Esophagus squamous epithelium (tissue), 5 donors: ENCODE data around the gene ZNF512. TPM values are rescaled to one million over a fixed set of nuclear protein-coding genes. Genes with fewer than 3 reads are reported as not detected.
"Not testable (repeated sequence)": the region's sequence is repeated elsewhere in the genome, so short reads cannot be mapped to it uniquely, and the experiment has no call there.

Source experiments
- DNase-seq: peaks from one replicate; lab custom pipeline; 2025; lab: John Stamatoyannopoulos, UW
- H3K27ac ChIP-seq, 4 donors: fragments of 200-600 bp; sonication (generic); one replicate each; pipeline ENCODE4 v1.5.1; 2016 to 2019; ENCODE audit warnings: mild to moderate bottlenecking in 1 of 4
- H3K27me3 ChIP-seq, 4 donors: fragments of 200-600 bp; sonication (generic); 1 replicate in 3 of 4; 2 replicates in 1 of 4; pipeline versions ENCODE4 v1.5.1 to v1.6.0; 2017 to 2021; ENCODE audit warnings: antibody characterized with exemption in 1 of 4
- H3K36me3 ChIP-seq, 3 donors: fragments of 200-600 bp; sonication (generic); one replicate each; pipeline ENCODE4 v1.5.1; 2016 to 2019
- H3K4me1 ChIP-seq, 3 donors: fragments of 200-600 bp; sonication (generic); one replicate each; pipeline ENCODE4 v1.5.1; 2017 to 2019
- H3K4me3 ChIP-seq, 4 donors: fragments of 200-600 bp; sonication (generic); 1 replicate in 3 of 4; 2 replicates in 1 of 4; pipeline ENCODE4 v1.5.1; 2016 to 2019; ENCODE audit warnings: mild to moderate bottlenecking in 2 of 4, moderate library complexity in 1 of 4
- H3K9me3 ChIP-seq, 3 donors: fragments of 200-600 bp; sonication (generic); one replicate each; pipeline ENCODE4 v1.5.1; 2016 to 2019
- POLR2A ChIP-seq, 4 donors: fragments of 450-650 bp; IDR thresholded peaks; one replicate each; pipeline ENCODE4 v1.6.1; 2017; ENCODE audit warnings: antibody characterized with exemption in 4 of 4, mild to moderate bottlenecking in 4 of 4, moderate library complexity in 3 of 4
- WGBS, 2 donors: methylation state at CpG; one replicate each; pipeline ENCODE4 v1.1.5; 2018; 5-methylcytosine and 5-hydroxymethylcytosine counted together
- intact Hi-C: fragments of 100-400 bp; cut with DNase I; formaldehyde crosslinking; loops from one replicate; pipeline ENCODE4 v1.15.0; 2022
- total RNA-seq, 4 donors: library from RNA; depleted of rRNA; stranded (reverse); fragments of >200 nt; gene quantifications; one replicate each; pipeline ENCODE4 v1.1.0, GENCODE V29; 2016
- TF ChIP-seq, protein P1 (sequence below), 6 experiments: fragments of 450-650 bp in 4 of 6; fragments of 200-600 bp in 2 of 6; sonication (generic) in 2 of 6; IDR thresholded peaks; one replicate each; pipeline ENCODE4 v1.5.1; 2016 to 2019; ENCODE audit warnings: antibody characterized with exemption in 6 of 6, mild to moderate bottlenecking in 4 of 6, moderate library complexity in 4 of 6
- donor health status: DM: yes; HTN: yes; CAD: no.

Gene ZNF512
- total RNA-seq, 4 donors from 2014 or later, result 7.1 to 18.9 (median 15.7) TPM

DNA sequence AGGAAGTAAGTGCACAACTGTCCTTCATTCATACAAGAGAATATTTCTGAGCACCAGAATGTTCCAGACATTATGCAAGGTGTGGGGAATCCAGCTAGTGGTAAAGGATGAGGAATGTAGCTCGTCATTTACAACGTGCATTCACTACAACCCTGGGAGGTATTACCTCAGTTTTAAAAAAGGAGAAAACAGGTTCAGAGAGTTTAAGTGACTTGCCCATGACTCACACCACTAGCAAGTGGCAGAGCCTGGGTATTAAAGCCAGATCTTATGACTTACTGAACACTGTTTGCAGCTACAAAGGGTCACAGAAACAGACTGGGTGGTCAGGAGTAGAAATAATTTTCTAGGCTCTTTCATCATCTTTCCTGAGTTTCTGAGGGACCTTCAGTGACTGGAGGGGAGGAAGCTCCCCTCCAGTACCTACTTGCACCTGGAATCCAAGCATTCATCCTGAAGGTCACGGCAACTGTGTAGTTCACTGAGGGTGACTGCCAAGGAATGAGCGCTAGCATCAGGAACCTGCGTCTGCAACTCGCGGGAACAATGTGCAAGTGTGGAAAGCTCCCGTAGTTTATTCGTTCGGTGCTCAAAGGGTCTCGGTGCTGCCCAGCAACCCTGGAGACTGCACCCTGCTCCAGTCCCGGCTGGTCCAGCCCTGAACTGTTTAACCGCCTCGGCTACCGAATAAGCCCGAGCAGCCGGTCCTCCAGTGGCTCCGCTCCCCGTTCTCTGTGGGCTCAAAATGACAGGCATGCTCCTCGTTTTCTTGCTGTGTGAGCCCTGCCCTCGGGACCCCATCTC lies 45.3 kb downstream of the ZNF512 start:
- H3K9me3 ChIP-seq, result no peaks in the 10 kb centered on the region
- H3K36me3 ChIP-seq, result peaks cover 0 to 43% (median 7%) of the 10 kb centered on the region in 3 donors
- peak in 1 of 4 donors; percentile 17 for TF ChIP-seq POLR2A (IDR thresholded peaks at IDR 0.05)
- TF ChIP-seq, protein P1, sequence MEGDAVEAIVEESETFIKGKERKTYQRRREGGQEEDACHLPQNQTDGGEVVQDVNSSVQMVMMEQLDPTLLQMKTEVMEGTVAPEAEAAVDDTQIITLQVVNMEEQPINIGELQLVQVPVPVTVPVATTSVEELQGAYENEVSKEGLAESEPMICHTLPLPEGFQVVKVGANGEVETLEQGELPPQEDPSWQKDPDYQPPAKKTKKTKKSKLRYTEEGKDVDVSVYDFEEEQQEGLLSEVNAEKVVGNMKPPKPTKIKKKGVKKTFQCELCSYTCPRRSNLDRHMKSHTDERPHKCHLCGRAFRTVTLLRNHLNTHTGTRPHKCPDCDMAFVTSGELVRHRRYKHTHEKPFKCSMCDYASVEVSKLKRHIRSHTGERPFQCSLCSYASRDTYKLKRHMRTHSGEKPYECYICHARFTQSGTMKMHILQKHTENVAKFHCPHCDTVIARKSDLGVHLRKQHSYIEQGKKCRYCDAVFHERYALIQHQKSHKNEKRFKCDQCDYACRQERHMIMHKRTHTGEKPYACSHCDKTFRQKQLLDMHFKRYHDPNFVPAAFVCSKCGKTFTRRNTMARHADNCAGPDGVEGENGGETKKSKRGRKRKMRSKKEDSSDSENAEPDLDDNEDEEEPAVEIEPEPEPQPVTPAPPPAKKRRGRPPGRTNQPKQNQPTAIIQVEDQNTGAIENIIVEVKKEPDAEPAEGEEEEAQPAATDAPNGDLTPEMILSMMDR (IDR thresholded peaks at IDR 0.05), result no peak
- peak overlapping the region; percentile 84 to 91 (median 90) for H3K27ac ChIP-seq
- intact Hi-C loops, result no loop called here
- no peaks in the 10 kb centered on the region for H3K27me3 ChIP-seq
- 2 to 8% methylated on average over 4 to 5 of the region's 21 CpGs for WGBS, 2 donors
- peak overlapping the region; percentile 60 to 85 (median 73) for H3K4me3 ChIP-seq
- H3K4me1 ChIP-seq, result peaks cover 7 to 41% (median 22%) of the 10 kb centered on the region in 3 donors
- DNase-seq, result no peak

DNA sequence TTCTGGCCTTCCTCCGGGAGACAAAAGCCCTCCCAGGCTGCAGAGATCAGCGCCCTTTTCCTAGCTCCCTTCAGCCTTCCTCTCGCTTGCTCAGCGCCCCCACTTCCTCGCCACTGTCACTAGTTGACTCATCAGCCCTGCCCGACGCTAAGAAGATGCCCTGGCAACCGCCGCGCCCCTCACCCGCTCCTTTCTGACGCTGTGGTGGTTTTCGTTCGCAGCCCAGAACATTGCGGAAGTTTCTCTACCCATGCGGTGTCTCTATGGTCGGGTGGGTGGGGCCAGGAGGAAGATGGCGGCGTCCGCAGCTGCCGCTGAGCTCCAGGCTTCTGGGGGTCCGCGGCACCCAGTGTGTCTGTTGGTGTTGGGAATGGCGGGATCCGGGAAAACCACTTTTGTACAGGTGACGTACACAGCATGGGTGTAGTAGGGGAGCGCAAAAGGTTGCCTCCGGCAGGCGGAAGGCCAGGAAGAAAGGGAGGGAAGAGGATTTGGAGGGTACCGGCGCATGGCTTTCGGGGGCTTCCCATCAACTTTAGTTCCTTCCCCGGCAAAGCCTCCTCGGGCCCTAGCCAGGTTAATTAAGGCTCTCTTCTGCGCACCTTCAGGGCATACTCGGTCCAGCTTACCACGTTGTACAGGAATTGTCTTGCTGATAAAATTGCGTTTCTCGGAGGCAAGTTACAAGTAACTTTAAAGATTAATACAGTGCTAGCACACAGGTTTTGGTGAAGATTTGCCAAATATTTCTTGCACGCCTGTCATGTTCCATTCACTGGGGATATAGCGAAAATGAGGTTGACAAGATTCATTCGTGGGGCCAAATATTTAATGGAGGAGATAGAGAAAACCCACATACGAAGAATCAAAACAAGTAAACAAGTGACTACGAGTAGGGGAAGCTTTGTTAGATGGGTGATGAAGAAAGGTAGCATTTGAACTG lies 46.2 kb downstream of the ZNF512 start, which contains the start of the genes CCDC121 and GPN1:
Gene CCDC121 (minus strand): TSS at position 246 of the 943 bp plus-strand sequence. CDS start 1,213 bp downstream, outside the sequence.
Gene GPN1 (plus strand): TSS at position 284 of the 943 bp plus-strand sequence. CDS start 9 bp downstream, at position 293.
- Histone ChIP-seq H3K27me3 (no peaks in the 10 kb centered on the region), H3K9me3 (no peaks in the 10 kb centered on the region), H3K27ac (peak within 1 kb of the TSS; percentile 84 to 91 (median 90)), H3K4me1 (peaks cover 7 to 41% (median 22%) of the 10 kb centered on the region in 3 donors), H3K4me3 (peak within 1 kb of the TSS; percentile 60 to 85 (median 73)), H3K36me3 (peaks cover 0 to 43% (median 11%) of the 10 kb centered on the region in 3 donors)
- peak; percentile 70 for DNase-seq
- intact Hi-C loops, result no loop called here
- peak in 3 of 4 donors; percentile 29 to 68 (median 62) for TF ChIP-seq POLR2A (IDR thresholded peaks at IDR 0.05)
- TF ChIP-seq, protein P1 (IDR thresholded peaks at IDR 0.05), result no peak
- 0 to 4% methylated on average over 10 to 25 of the region's 44 CpGs for WGBS, 2 donors

DNA sequence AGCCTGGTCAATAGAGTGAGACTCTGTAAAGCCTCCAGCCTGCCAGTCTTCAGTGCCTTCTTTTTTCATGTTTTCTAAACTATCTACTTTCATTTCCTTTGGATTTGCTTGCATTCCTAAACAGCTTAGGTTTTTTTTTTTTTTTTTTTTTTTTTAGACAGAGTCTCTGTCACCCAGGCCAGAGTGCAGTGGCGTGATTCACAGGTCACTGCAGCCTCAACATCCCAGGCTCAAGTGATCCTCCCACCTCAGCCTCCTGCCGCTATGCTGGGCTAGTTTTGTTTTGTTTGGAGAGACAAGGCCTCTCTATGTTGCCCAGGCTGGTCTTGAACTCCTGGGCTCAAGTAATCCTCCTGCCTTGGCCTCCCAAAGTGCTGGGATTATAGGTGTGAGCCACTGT lies 47.4 kb downstream of the ZNF512 start:
- DNase-seq, H3K27ac ChIP-seq, intact Hi-C loops, H3K27me3 ChIP-seq, H3K9me3 ChIP-seq: not testable (repeated sequence)
- 92 to 100% methylated on average over 2 of the region's 2 CpGs for WGBS, 2 donors
- Histone ChIP-seq H3K4me3 (peak overlapping the region in 1 of 4 donors; percentile 85), H3K4me1 (peaks cover 7 to 41% (median 22%) of the 10 kb centered on the region in 3 donors), H3K36me3 (peaks cover 0 to 49% (median 19%) of the 10 kb centered on the region in 3 donors)

- Histone ChIP-seq H3K27me3 (no peaks in the 10 kb centered on the region), H3K36me3 (peaks cover 10 to 90% (median 24%) of the 10 kb centered on the region in 3 donors), H3K9me3 (no peaks in the 10 kb centered on the region), H3K27ac (no peak overlapping the region), H3K4me1 (peaks cover 0 to 15% (median 11%) of the 10 kb centered on the region in 3 donors), H3K4me3 (no peak overlapping the region)
- DNase-seq, result no peak
- no peak for TF ChIP-seq POLR2A (IDR thresholded peaks at IDR 0.05)
- TF ChIP-seq, protein P1 (IDR thresholded peaks at IDR 0.05), result no peak
- WGBS, 2 donors, result 86 to 100% methylated on average over 2 of the region's 2 CpGs
- intact Hi-C loops, result no loop called here
These were observed 51.4 kb downstream of the ZNF512 start for GRCh38 chr2:27634291-27634690.

- H3K27me3 ChIP-seq, result no peaks in the 10 kb centered on the region
- no peaks in the 10 kb centered on the region for H3K4me1 ChIP-seq
- H3K36me3 ChIP-seq, result peaks cover 17 to 100% (median 39%) of the 10 kb centered on the region in 3 donors
- no peak overlapping the region for H3K27ac ChIP-seq
- TF ChIP-seq POLR2A (IDR thresholded peaks at IDR 0.05), result no peak
- TF ChIP-seq, protein P1 (IDR thresholded peaks at IDR 0.05), result no peak
- H3K4me3 ChIP-seq, result no peak overlapping the region
- no peak for DNase-seq
- H3K9me3 ChIP-seq, result no peaks in the 10 kb centered on the region
- intact Hi-C loops, result no loop called here
- 80 to 88% methylated on average over 5 of the region's 5 CpGs for WGBS, 2 donors
These were observed 53.9 kb downstream of the ZNF512 start for GRCh38 chr2:27636766-27637165.
